Activated naive CD4-positive, alpha-beta T cell treated with anti-CD3 and anti-CD28 coated beads for 36 hours (primary cell): ENCODE data around the gene PM20D1. TPM values are rescaled to one million over a fixed set of nuclear protein-coding genes. Genes with fewer than 3 reads are reported as not detected.
A peak's percentile ranks its signal among the peaks of the same experiment; 100 is the strongest.

ENCODE experiments used
- CTCF ChIA-PET: fragments of 350-600 bp; sonication (Branson Sonifier 250); formaldehyde crosslinking; loops from one replicate; lab custom pipeline; 2021; ENCODE audit warnings: antibody characterized with exemption; lab: Charles Lee
- DNase-seq: peaks from one replicate; pipeline ENCODE4 v3.0.0-alpha.2; 2020
- H3K27ac Mint-ChIP-seq: one replicate; pipeline ENCODE4 v1.8.0; 2021; ENCODE audit warnings: mild to moderate bottlenecking, mixed read lengths
- H3K27me3 Mint-ChIP-seq: one replicate; pipeline ENCODE4 v1.8.0; 2021; ENCODE audit warnings: low read depth, mixed read lengths
- H3K36me3 Mint-ChIP-seq: one replicate; pipeline ENCODE4 v1.8.0; 2021; ENCODE audit warnings: low read depth, mixed read lengths
- H3K4me1 Mint-ChIP-seq: one replicate; pipeline ENCODE4 v1.8.0; 2021; ENCODE audit warnings: low read depth, mixed read lengths
- H3K4me3 Mint-ChIP-seq: one replicate; pipeline ENCODE4 v1.8.0; 2021; ENCODE audit warnings: mild to moderate bottlenecking, moderate library complexity, mixed read lengths
- H3K9me3 Mint-ChIP-seq: one replicate; pipeline ENCODE4 v1.8.0; 2021; ENCODE audit warnings: mixed read lengths
- intact Hi-C: fragments of 100-400 bp; cut with micrococcal nuclease; formaldehyde crosslinking; loops from one replicate; pipeline ENCODE4 v1.15.1; 2023
- total RNA-seq, 2 experiments: library from RNA; stranded (reverse); gene quantifications; one replicate each; pipeline ENCODE4 v1.2.3, GENCODE V29; 2021

Gene PM20D1
- total RNA-seq, 2 experiments from 2014 or later, result 0.59 to 0.62 TPM

DNA sequence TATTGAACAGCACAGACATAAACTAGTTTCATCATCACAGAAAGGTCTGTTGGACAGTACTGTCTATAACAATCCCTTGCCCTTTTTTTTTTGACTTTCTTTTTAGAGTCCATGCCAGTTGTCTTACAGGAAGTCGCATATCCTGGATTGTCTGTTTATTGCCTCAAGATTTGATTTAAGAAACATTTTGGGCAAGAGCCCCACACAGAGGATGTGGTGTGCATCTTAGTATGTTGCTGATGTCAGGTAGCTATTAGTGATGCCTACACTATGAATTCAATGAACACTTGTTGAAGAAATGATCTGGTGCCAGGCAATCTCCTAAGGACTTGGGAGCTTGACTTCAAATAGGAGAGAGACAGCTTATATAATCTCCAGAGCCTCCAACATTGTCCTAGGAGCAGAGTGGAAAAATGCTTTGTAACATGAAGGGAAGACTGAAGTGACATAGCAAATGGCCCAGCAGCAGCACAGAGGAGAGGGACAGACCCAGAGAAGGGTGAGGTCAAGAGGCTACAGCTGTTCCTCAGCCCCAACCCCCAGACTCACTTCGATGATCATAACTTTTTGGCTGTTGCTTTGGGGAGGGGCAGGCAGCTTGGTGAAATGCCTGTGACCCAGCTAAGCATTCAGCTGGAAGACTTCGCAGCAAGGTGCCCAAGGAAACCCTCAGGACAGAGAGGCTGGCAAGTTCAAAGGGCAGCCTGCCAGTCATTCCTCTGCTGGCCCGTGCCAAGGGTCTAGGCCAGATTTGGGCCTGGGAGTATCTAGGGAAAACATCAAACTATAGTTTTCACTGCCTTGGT, 67.1 kb downstream of the PM20D1 start:
- intact Hi-C loops, result loop anchor here (1.0 to 2.0 kb wide), 2 partner anchors 72 to 125 kb away; no protein-coding TSS in a partner anchor
- CTCF ChIA-PET, result interaction anchor here (0.6 to 2.3 kb wide), 11 partner anchors 9 to 194 kb away, joined by 3 to 40 read pairs (median 5); no protein-coding TSS in a partner anchor
- H3K4me3 Mint-ChIP-seq, result no peak overlapping the region
- no peaks in the 10 kb centered on the region for H3K27me3 Mint-ChIP-seq
- H3K36me3 Mint-ChIP-seq, result no peaks in the 10 kb centered on the region
- DNase-seq, result peak; percentile 46
- H3K9me3 Mint-ChIP-seq, result no peaks in the 10 kb centered on the region
- H3K27ac Mint-ChIP-seq, result no peak overlapping the region
- peaks cover 9% of the 10 kb centered on the region for H3K4me1 Mint-ChIP-seq

DNA sequence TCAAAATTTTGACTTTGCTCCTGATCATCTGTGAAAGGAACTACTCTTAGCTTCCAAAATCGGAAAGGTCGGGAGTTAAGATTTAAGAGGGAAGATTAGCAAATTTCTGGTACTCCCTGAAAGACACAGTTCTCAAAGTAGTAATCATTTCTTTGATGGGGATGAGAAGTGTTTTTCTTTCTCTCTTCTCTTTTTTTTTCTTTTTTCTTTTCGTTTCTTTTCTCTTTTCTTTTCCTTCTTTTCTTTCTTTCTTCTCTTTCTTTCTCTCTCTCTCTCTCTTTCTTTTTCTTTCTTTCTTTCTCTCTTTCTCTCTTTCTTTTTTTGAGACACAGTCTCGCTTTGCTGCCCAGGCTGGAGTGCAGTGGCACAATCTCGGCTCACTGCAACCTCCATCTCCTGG, 69.6 kb downstream of the PM20D1 start:
- CTCF ChIA-PET, result no interaction called here
- no peaks in the 10 kb centered on the region for H3K9me3 Mint-ChIP-seq

More for the DNA sequence above, 69.6 kb downstream of the PM20D1 start:
- H3K4me3 Mint-ChIP-seq, result no peak overlapping the region
- H3K27ac Mint-ChIP-seq, result no peak overlapping the region
- H3K36me3 Mint-ChIP-seq, result peaks cover under 1% of the 10 kb centered on the region
- intact Hi-C loops, result no loop called here
- no peaks in the 10 kb centered on the region for H3K27me3 Mint-ChIP-seq
- DNase-seq, result no peak
- peaks cover 20% of the 10 kb centered on the region for H3K4me1 Mint-ChIP-seq

Other genes starting within 250 kb of the PM20D1 start
- gene ELK4, start 218.1 kb downstream of the PM20D1 start, total RNA-seq, result 10 to 100 TPM; 60.5 to 62.4 TPM
- under 1 TPM; 0.15 to 0.26 TPM for gene SLC45A3, start 169.6 kb downstream of the PM20D1 start, total RNA-seq
- gene NUCKS1, start 100.0 kb downstream of the PM20D1 start, total RNA-seq, result 100 to 1,000 TPM; 215 to 218 TPM
- gene RAB29, start 74.7 kb downstream of the PM20D1 start, total RNA-seq, result 10 to 100 TPM; 25.0 TPM
- gene SLC41A1, start 36.9 kb downstream of the PM20D1 start, total RNA-seq, result 10 to 100 TPM; 32.1 to 33.9 TPM
- not detected for gene SLC26A9, start 93.3 kb upstream of the PM20D1 start, total RNA-seq
- gene RAB7B, start 153.3 kb upstream of the PM20D1 start, total RNA-seq, result not detected
- gene CTSE, start 173.8 kb upstream of the PM20D1 start, total RNA-seq, result not detected
- gene RHEX, start 203.0 kb upstream of the PM20D1 start, total RNA-seq, result not detected